GM19455 (cell line): ENCODE results near the gene TRIM17.

ENCODE experiments used
- ATAC-seq: cut with Tn5 transposase; IDR thresholded peaks from one replicate; pipeline ENCODE4 v1.9.1; 2021; ENCODE audit not compliant: unreplicated experiment

The TRIM17 gene

DNA sequence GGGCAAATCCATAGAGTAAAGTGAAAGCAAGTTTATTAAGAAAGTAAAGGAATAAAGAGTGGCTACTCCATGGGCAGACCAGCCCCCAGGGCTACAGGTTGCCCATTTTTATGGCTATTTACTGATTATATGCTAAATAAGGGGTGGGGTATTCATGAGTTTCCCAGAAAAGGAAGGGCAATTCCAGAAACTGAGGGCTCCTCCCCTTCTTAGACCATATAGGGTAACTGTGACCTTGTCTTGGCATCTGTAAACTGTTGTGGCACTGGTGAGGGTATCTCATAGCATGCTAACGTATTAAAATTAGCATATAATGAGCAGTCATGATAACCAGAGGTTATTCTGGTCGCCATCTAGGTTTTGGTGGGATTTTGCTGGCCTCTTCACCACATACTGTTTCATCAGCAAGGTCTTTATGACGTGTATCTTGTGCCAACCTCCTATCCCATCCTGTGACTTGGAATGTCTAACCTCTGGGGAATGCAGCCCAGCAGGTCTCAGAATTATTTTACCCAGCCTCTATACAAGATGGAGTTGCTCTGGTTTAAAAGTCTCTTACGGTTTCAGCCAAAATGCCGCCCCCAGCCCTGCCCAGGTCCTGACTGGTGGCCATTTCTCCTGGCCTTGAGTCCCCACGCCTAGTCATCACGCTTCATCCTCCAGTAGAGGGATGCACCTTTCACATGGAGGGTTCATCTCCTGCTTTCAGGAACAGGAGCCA lies 982 bp upstream of the TRIM17 start:
- no peak for ATAC-seq

DNA sequence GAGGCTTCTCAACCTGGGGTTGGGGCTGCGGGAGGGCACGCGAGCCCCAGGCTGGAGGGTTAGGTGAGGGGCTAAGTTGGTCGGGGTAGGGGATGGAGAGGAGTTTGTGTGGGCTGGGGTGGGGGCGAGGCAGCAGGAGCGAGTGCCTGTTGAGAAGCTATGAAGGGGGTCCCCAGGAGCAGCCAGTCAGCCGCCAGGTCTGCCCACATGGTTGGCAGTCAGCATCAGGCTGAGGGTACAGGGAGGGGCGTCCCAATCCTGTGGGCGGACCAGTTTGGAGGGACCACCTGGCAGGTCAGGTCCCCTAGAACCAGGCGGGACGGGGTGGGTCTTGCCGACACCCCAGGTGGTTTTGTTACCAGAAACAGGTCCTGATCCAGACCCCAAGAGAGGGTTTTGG lies 400 bp upstream of the TRIM17 start:
- ATAC-seq: no peak

DNA sequence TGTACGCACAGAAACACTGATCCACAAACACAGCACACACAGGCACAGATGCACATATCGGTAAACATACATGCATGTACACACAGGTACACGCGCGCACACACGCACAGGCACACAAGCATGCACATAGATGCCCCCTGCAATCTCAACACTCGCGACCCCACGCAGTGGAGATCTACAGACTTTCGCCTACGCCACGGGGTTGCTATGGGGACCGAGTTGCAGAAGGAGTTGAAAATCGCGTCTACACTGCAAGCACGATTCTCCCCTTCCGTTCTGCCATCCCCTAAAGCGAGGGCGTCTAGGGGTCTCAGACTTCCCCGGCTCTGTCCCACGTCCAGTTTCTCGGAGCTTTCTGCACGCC lies 826 bp downstream of the TRIM17 start:
- no peak for ATAC-seq

DNA sequence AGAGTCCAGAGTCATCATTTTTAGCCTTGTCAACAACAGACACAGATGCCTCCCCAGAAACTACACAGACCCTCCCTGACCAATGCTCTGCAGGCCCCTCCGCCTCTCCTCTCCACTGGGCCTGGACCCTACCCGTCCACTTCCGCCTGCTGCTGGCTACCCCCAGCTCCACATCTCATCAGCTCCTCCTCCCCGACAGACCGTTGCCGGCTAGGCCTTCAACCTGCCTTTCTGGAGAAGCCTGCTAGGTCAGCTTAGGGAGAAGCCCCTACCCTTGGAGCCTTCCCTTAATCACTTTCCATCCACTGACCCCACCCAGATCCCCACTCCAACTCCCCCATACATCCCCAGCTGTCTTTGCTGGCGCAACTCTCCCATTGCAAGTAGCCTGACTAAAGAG lies 1.4 kb downstream of the TRIM17 start:
- no peak for ATAC-seq

DNA sequence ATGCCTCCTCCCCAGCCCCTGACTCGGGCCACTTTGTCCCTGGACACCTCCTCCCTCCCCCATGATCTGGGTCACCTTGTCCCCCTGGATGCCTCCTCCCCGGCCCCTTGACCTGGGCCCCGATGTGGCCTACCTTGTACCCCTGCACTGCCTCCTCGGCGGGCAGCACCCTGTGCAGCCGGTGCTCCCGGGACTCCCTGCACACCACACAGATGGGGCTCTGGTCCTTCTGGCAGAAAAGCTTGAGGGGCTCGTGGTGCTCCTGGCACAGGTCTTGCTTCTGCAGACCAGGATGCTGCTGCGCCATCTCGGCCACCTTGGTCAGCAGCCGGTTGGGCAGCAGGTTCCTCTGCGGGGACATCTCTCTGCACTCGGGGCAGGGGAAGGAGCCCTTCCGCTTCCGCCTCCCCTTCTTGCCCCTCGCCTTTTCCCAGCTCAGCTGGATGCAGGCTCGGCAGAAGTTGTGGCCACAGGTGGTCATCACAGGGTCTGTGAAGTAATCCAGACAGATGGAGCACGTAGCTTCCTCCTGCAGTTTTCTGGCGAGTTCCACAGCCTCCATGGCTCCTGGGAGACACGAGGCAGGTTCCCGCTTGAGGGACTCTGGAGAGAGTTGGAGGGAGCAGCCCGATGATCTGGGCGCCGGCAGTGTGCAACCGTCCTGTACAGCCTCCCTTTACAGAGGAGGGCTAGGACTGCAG lies 2.0 kb downstream of the TRIM17 start:
- ATAC-seq: no peak

DNA sequence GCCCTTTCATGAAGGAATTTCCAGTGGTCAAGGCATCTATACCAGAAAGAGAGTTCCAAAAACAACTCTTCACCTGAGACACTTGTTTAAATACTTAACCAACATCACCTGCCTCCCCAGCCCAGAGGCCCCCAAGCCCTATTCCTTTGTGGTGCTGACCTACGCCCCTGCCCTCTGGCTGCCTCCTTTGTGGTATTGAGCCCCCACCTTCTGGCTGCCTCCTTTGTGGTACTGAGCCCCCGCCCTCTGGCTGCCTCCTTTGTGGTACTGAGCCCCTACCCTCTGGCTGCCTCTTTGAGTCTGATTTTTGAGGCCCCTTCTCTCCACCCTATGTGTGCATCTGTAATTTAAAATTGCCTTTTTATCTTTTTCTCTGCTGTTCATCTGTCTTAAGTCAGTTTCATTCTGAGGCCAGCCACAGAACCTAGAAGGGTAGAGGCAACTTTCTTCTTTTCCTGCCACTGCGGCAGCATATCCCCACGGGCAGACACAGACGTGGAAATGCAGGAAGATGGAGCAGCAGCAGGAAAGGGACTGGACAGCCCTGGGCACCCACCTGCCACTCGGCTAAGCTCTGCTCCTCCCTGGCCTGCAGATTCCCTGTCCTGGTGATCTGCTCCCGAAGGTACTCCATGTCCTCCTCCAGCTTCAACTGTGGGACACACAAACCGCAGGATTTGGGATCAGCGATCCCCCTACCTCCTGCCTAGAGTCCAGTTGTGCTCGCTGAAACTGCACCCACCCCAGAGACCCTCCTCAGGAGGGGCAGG lies 3.2 kb downstream of the TRIM17 start:
- no peak for ATAC-seq

DNA sequence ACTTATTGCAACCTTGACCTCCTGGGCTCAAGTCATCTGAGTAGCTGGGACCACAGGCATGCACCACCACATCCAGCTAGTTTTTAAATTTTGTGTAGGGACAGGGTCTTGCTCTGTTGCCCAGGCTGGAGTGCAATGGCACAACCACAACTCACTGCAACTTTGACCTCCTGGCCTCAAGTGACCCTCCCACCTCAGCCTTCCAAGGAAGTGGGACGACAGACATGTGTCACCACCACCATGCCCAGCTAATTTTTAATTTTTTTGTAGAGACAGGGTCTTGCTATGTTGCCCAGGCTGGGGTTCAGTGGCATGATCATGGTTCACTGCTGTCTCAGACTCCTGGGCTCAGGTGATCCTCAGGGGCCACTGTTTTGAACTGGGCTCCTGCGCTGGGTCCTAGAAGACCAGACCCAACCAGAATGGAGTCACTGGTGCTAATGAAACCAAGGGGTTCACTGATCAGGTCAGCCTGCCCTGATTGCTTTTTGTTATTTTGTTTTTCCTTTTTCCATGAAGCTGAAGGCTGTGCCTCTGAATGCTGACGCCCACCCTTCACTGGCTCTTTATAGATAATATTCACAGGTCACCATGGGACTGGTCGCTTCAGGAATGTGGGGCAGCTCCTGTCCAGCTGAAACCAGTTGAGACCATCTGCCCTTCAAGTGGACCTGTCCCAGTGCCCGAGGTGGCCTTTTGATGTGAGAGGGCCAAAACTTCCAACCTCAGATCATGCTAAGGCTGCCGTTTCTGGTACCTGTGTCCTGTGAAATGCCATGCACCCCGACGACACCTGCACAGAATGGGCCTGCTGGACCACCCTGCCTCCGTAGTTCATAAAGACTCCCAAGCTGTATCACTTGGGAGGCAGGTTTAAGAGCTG lies 4.9 kb downstream of the TRIM17 start:
- ATAC-seq: no peak

DNA sequence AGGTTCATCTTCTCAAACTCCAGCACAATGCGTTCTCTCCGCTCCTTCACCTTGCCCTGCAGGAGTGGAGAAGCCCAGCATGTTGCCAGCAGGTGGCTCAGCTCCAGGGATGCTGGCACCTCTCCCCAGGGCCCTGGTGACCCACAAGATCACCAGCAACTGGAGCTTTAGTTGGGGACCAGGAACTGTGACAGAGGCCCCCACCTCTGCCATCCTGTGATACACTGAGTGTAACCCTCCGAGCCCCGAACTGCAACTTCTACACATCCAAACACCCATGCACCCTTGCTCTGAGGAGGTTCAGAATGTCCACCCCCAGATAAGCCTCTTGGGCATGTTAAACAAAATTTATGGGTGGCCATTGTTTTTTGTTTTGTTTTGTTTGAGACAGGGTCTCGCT lies 5.5 kb downstream of the TRIM17 start:
- no peak for ATAC-seq

DNA sequence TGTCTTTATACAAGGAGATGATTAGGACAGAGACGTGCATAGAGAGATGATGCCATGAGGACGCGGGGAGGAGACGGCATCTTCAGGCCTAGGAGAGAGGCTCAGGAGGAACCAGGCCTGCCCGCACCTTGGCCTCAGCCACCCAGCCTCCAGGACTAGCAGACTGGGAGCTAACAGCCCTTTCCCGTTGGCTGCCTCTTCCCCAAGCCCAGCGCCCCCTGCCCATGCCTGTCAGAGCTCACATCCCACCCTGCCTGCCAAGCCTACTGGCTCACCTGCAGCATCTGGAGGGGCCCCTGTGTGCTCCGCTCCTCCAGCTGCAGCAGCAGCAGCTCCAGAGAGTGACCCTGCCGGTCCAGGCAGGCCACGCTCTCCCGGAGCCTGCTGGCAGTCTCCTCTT lies 6.0 kb downstream of the TRIM17 start:
- no peak for ATAC-seq

DNA sequence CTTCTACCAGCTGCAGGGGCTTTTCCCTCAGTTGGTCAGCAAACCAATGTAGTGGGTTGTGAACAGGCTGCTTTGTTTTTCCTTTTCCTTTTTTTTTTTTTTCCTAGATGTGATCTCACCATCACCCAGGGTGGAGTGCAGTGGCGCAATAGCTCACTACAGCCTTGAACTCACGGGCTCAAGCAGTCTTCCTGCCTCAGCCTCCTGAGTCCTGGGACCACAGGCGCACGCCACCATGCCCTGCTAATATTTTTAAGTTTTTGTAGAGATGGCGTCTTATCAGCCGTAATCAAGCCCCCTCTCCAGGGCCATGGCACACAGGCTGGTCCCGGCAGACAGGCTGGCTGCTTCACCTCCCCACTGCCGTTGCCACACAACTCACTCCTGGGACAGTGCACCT lies 6.6 kb downstream of the TRIM17 start:
- ATAC-seq: no peak

DNA sequence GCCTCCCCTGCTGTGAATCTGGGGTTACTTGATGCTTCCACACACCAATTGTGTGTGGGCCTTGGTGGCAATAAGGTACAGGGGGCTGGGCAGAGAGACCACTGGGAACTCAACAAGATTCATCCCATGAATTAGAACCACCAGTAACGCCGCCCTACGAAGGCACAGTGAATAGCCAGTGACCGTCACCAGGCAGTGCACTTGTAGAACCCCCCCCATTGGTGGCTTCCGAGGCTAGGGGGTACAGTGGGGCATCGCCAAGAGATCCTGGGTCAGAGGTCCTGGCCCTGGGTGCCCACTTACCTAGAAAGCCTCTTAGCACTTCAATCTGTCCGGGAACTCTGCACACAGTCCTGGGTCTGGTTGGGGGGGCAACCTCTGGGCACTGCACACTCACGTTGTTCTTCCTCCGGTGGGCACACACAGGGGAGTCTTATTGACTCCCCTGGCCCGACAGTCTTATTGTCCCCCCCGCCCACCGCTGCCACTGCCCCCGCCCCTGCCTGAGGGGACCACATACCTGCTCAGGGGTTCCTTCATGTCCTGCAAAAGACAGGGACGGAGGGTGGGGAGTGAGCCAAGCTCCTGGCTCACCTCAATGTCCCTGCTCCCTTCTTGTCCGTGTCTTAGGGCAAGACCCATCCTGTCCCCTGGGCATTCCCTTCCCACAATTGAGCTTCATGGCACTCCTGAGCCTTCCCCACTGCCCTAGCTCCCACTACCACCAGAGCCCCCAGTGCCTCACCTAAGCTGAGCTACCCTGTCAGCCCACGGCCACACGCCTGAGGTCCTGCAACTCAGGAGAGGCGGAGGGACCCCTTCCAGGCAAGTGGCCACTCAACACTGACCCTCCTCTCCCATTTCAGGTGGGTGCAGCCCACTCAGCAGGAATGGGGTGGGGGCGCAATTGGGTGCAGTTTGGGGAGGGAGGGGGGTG lies 7.5 kb downstream of the TRIM17 start:
- no peak for ATAC-seq

DNA sequence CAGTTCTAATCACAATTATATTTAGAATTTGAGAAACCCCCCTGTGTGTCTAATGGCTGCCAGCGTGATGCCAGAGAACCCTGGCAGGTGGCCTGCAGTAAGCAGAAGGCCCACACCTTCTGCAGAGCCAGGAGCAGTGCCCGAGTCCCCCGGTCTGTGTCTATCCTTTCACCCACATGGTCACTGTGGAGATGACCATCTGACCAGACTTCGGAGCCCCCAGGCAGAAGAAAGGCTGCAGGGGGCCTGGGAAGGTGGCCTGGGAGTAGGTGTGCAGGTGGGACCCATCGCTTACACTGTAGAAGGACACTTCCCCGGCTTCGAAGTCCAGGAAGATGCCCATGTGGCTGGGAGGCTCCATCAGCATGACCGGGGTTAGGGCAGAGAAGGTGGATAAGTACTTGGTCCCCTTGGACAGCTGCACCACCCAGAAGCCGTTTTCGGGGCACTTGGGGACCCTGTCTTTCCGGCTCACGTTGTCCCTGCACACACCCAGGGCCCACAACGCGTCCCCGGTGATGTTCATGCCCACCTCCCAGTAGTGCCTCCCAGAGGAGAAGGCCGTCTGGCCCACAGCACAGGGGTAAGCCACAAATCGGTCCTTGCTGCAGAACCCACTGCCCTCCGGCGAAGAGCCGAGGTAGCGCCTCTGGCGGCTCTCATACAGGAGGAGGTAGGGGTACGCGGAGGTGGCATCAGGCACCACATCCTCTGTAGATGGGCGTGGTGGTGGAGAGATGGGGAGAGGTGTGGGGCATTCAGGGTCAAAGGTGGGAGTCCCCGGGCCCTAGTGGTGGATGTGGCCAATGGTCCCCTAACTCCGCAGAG lies 8.4 kb downstream of the TRIM17 start:
- no peak for ATAC-seq

DNA sequence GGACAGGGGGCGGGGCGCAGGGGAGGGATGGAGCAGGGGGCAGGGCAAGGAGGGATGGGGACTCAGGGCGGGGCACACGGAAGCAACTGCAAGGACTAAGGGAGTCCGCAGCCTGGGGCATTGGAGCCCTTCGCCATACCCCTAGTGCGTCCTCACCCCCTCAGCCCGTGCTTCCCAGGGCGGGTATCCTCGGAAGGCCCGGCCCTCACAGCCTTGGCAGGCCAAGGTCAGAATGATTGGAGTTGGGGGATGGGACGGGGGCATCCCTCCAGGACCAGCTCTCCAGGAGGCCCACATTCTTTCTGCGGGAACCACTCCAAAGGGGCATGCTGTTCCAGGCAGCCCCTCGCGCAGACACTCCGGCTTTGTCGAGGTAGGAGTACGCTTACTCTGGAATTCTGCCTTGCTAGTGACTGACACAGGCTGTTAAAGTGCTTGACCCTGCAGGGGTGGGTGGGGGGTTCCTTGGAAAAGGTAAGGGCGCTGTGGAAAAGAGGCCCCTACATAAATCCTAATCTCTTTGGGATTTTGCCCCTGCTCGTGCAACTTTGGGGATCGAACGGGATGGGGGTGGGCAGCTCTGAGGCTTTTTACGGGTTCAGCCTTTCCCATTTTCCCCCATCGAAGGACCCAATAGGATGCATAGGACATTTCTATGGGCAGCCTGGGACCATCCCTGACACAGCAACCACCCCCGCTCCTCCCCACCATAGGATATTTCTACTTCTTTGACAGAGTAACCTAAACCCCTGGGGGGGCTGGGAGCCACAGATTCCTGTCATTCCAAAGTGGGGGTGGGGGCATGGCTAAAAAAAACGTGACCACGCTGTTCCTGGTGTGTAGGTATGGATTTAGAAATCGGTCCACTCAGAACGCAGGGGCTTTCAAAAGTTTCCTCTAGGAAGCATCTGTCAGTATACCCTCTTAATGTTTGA lies 9.3 kb downstream of the TRIM17 start:
- no peak for ATAC-seq

DNA sequence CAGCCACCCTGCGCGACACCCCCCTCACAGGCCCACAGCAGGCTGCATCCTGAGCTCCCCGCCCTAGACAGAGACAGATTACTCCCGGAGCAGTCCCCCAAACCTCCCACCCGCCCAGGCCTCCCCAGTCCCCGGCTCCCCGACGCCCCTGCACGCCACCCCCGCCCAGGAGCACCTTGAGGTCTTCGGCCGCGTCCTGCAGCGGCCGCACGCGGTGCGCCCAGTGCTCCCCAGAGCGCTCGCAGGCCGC lies 10.8 kb downstream of the TRIM17 start:
- ATAC-seq: no peak

DNA sequence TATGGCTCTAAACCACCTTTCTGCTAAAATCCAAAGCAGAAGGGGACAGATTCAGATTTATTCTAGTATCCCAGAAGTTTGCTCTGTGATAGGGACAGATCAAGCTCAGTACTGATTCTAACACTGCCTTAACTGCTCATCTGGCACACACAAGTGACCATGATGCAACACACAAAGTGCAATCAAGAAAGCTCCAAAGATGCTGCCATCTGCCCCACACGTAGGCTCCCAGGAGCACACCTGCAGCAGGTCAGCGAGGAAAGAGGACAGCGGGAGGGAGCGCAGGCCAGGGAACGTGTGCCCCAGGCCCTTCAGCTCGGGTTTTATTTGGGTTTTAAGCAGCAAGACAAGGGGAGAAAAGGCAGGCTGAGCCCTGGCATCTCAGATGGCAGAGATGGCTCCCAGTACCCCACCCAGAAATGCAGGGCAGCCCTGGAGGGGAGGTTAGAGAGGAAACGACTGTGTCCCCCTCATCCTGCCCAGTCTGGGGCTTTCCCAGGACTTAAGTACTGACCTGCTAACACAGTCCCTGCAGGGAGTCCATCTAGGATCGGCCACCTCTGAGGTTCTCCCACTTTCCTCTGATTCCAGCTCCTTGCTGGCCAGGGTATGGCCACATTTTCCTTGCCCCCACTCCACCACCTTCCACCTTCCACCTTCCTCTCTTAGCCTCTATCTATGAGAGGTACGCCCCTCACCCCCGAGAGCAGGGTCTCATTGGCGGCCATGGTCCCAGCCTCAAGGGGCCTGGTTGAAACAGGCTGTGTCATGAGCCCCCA lies 11.3 kb downstream of the TRIM17 start:
- ATAC-seq: no peak

DNA sequence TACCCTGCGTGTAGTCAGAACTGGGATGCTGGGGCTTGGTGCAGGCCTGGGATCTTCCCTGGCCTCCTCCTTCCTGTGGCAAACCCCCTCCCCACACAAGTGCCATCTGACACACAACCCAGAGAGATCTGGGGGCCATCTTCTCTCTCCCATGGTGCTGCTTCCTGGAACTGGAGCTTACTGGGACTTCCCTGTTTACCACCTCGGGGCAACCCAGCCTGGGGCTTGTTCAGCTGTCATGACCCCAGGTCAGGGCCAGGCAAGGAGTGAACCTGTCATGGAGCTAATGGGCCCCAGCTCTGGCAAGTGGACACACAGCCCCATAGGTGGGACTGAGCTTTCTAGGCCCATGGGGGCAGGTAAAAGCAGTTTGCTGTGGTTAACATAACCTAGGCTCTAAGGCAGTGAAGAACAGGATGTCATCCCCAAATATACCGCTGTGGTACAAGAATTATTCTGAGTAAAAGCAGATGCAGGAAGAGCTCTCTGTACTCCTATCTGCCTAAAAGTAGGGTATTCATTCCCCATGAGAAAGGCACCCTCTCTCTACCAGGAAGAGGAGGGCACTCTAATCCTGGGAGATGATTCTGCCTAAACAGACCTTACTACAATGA lies 12.4 kb downstream of the TRIM17 start:
- ATAC-seq: no peak

DNA sequence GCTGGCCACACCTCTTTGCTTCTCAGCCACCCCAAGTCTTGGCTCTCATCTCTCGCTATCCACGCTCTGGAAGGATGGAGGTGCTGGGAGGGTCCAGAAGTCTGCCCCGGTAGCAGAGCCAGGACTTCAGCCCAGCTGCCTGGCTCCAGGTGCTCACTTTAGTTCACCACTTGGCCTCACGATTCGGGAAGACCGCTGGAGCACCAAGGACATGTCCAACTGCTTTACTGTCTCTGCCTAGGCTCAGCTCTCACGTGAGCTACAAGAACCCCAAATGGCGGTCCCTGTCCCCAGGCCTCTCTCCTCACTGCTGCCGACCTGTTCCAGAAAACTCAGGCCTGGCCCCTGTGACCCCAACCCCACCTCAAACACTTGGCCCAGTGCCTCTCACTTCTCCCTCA lies 13.4 kb downstream of the TRIM17 start:
- ATAC-seq: no peak
